Heart left ventricle (tissue), 13 donors: Measurements from ENCODE around the gene MIER2.
"Not testable (repeated sequence)": the region's sequence is repeated elsewhere in the genome, so short reads cannot be mapped to it uniquely, and the experiment has no call there.

Source experiments
- POLR2A ChIP-seq, 2 donors: fragments of 450-650 bp; IDR thresholded peaks; one replicate each; pipeline ENCODE4 v1.6.1; 2017; ENCODE audit warnings: antibody characterized with exemption in 2 of 2, mild to moderate bottlenecking in 2 of 2, moderate library complexity in 2 of 2
- TF ChIP-seq, protein P1 (sequence below), 12 donors: fragments of 200-600 bp; sonication (generic) in 4 of 12; IDR thresholded peaks; one replicate each; pipeline versions ENCODE4 v1.5.0 to v1.8.0; 2018 to 2022; ENCODE audit warnings: antibody characterized with exemption in 12 of 12, mild to moderate bottlenecking in 5 of 12
- donor health status: ischemic (EF 13 %, LVEDD 7.1; RV severe dilation, severe dysfunction).
- donor health status: DM: no; HTN: yes; CAD: no.
- donor health status: DM: no; HTN: no; CAD: no.
- donor health status: ischemic (EF 25% LVEDD 6.9; RV normal size, moderate dysfunction).
- donor health status: ischemic (EF 25% LVEDD 5.7; RV mildly dilated, moderate dysfunction).
- donor health status: ischemic (EF 35%, LVEDD 5.7; RV mildly dilated, moderate dysfunction).
- donor health status: nonischemic (EF 11% LVEDD 7.7; RV severe dilation, severe dysfunction).
- donor health status: DM: yes; HTN: yes; CAD: no.
- donor health status: PGD.
- donor health status: ischemic (EF 29% LVEDD 5.4; RV normal size, mild dysfunction).
- donor health status: nonischemic (EF 23%, LVEDD 6.1; RV moderate dilation, normal function).

DNA sequence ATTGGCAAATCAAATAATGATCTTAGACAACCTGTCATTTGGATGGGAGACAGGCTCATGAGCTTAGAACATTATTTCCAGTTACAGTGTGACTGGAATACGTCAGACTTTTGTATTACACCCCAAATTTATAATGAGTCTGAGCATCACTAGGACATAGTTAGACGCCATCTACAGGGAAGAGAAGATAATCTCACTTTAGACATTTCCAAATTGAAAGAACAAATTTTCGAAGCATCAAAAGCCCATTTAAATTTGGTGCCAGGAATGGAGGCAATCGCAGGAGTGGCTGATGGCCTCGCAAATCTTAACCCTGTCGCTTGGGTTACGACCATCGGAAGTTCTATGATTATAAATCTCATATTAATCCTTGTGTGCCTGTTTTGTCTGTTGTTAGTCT lies 41.6 kb upstream of the MIER2 start:
- TF ChIP-seq, protein P1, sequence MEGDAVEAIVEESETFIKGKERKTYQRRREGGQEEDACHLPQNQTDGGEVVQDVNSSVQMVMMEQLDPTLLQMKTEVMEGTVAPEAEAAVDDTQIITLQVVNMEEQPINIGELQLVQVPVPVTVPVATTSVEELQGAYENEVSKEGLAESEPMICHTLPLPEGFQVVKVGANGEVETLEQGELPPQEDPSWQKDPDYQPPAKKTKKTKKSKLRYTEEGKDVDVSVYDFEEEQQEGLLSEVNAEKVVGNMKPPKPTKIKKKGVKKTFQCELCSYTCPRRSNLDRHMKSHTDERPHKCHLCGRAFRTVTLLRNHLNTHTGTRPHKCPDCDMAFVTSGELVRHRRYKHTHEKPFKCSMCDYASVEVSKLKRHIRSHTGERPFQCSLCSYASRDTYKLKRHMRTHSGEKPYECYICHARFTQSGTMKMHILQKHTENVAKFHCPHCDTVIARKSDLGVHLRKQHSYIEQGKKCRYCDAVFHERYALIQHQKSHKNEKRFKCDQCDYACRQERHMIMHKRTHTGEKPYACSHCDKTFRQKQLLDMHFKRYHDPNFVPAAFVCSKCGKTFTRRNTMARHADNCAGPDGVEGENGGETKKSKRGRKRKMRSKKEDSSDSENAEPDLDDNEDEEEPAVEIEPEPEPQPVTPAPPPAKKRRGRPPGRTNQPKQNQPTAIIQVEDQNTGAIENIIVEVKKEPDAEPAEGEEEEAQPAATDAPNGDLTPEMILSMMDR (IDR thresholded peaks at IDR 0.05): not testable (repeated sequence)
- not testable (repeated sequence) for TF ChIP-seq POLR2A (IDR thresholded peaks at IDR 0.05)
